Psoas muscle (tissue), 8 donors: ENCODE data around the gene INSC. TPM values are rescaled to one million over a fixed set of nuclear protein-coding genes. Genes with fewer than 3 reads are reported as not detected.

ENCODE experiments used
- ATAC-seq, 4 donors: fragments of 200-7000 bp; cut with Tn5 transposase; one replicate each; pipeline ENCODE4 v1.9.1; 2020; ENCODE audit warnings: moderate library complexity in 3 of 4, mild to moderate bottlenecking in 2 of 4
- DNase-seq, 2 donors: peaks; one replicate each; pipeline ENCODE4 v3.0.0-alpha.2; 2020
- H3K27ac ChIP-seq: fragments of 200-600 bp; one replicate; pipeline ENCODE4 v1.8.0; 2022
- H3K27me3 ChIP-seq, 3 donors: fragments of 200-600 bp in 1 of 3; one replicate each; pipeline versions ENCODE4 v1.6.1 to v1.8.0; 2013 to 2022; ENCODE audit warnings: low read length in 2 of 3, mild to moderate bottlenecking in 2 of 3, moderate library complexity in 1 of 3; ENCODE audit not compliant: insufficient read depth in 3 of 3
- H3K36me3 ChIP-seq, 2 donors: fragments of 200-600 bp in 1 of 2; one replicate each; pipeline versions ENCODE4 v1.6.1 to v1.8.0; 2013 to 2022; ENCODE audit warnings: low read depth in 1 of 2, mild to moderate bottlenecking in 1 of 2, moderate library complexity in 1 of 2; ENCODE audit not compliant: insufficient read depth in 1 of 2
- H3K4me1 ChIP-seq: fragments of 200-600 bp; one replicate; pipeline ENCODE4 v1.8.0; 2022
- H3K4me3 ChIP-seq: fragments of 200-600 bp; one replicate; pipeline ENCODE4 v1.8.0; 2022; ENCODE audit warnings: mild to moderate bottlenecking
- H3K9me3 ChIP-seq: fragments of 200-600 bp; one replicate; pipeline ENCODE4 v1.8.0; 2022
- CTCF ChIP-seq: fragments of 200-600 bp; IDR thresholded peaks from one replicate; pipeline ENCODE4 v1.8.0; 2022; ENCODE audit warnings: antibody characterized with exemption
- WGBS, 3 donors: extraction: QIAGEN DNeasy Blood & Tissue Kit; methylation state at CpG; one replicate each; pipeline versions ENCODE4 v1.1.6 to v1.1.7; 2013; 5-methylcytosine and 5-hydroxymethylcytosine counted together
- intact Hi-C, 2 donors: fragments of 100-400 bp; cut with DNase I; formaldehyde crosslinking; loops; one replicate each; pipeline versions ENCODE4 v1.11.0 to v1.14.2; 2022
- polyA plus RNA-seq, 3 donors: library from polyadenylated mRNA; stranded (reverse); fragments of 200-250 nt; gene quantifications; one replicate each; pipeline ENCODE4 v1.2.3, GENCODE V29; 2013
- total RNA-seq, 4 donors: library from RNA; stranded (reverse); fragmentation: NEBNext Ultra II Directional in 2 of 4; extraction: Animal tissue kit (Norgen Biotek cat#: 25700) in 2 of 4; gene quantifications; one replicate each; pipeline versions ENCODE4 v1.2.1 to v1.2.4, GENCODE V29; 2021 to 2023
- donor health status: healthy with polysubstance abuse.
- donor health status: DM: no; HTN: no; CAD: no; lungs with moderate emphysema.
- donor health status: Bipolar disorder and iron deficiency.
- donor health status: healthy.
- donor health status: DM: yes; HTN: yes; CAD: no.
- donor health status: DM: no; HTN: no; CAD: no.
- donor health status: DM: no; HTN: no; CAD: no.
- donor health status: DM: yes; HTN: yes; CAD: no.

Gene INSC
- total and polyA plus RNA-seq, 7 donors = 0.04 to 1.2 TPM; not detected in 5

- no peak for TF ChIP-seq CTCF
- Histone ChIP-seq H3K4me3 (no peak overlapping the region), H3K9me3 (no peaks in the 10 kb centered on the region), H3K36me3 (no peaks in the 10 kb centered on the region), H3K27ac (no peak overlapping the region), H3K4me1 (no peaks in the 10 kb centered on the region), H3K27me3 (no peaks in the 10 kb centered on the region)
- ATAC-seq (no peak), DNase-seq (no peak)
- WGBS, 3 donors = 68 to 74% (median 70%) methylated on average over 3 of the region's 3 CpGs
- intact Hi-C loops = no loop called here
Measured at GRCh38 chr11:15158351-15159015, 43.8 kb downstream of the INSC start.

GRCh38 chr11:15159085-15159484 is 44.4 kb downstream of the INSC start:
- H3K27ac ChIP-seq = no peak overlapping the region
- H3K36me3 ChIP-seq = no peaks in the 10 kb centered on the region
- ATAC-seq = no peak
- WGBS, 3 donors = 53 to 59% (median 57%) methylated on average over 2 of the region's 2 CpGs
- intact Hi-C loops = no loop called here
- no peak for DNase-seq
- H3K27me3 ChIP-seq = no peaks in the 10 kb centered on the region
- no peak overlapping the region for H3K4me3 ChIP-seq
- no peaks in the 10 kb centered on the region for H3K4me1 ChIP-seq
- H3K9me3 ChIP-seq = no peaks in the 10 kb centered on the region
- no peak for TF ChIP-seq CTCF

- DNase-seq (no peak), ATAC-seq (no peak)
- TF ChIP-seq CTCF = no peak
- Histone ChIP-seq H3K9me3 (no peaks in the 10 kb centered on the region), H3K27me3 (no peaks in the 10 kb centered on the region), H3K36me3 (no peaks in the 10 kb centered on the region), H3K27ac (no peak overlapping the region), H3K4me3 (no peak overlapping the region), H3K4me1 (no peaks in the 10 kb centered on the region)
- WGBS, 3 donors = 73 to 81% (median 75%) methylated on average over 1 of the region's 1 CpG
- intact Hi-C loops = no loop called here
Measured at GRCh38 chr11:15161790-15162189, 47.1 kb downstream of the INSC start.

- H3K4me3 ChIP-seq = no peak overlapping the region
- H3K36me3 ChIP-seq = no peaks in the 10 kb centered on the region
- H3K9me3 ChIP-seq = no peaks in the 10 kb centered on the region
- H3K27me3 ChIP-seq = no peaks in the 10 kb centered on the region
- no peak for TF ChIP-seq CTCF
- ATAC-seq (no peak), DNase-seq (no peak)
- H3K27ac ChIP-seq = no peak overlapping the region
- no peaks in the 10 kb centered on the region for H3K4me1 ChIP-seq
- intact Hi-C loops = no loop called here
Measured at GRCh38 chr11:15163136-15163535, 48.4 kb downstream of the INSC start.

GRCh38 chr11:15166204-15166603 is 51.5 kb downstream of the INSC start:
- no peaks in the 10 kb centered on the region for H3K27me3 ChIP-seq
- H3K4me3 ChIP-seq = no peak overlapping the region
- H3K4me1 ChIP-seq = no peaks in the 10 kb centered on the region
- intact Hi-C loops = no loop called here
- DNase-seq (no peak), ATAC-seq (no peak)
- no peak for TF ChIP-seq CTCF
- no peaks in the 10 kb centered on the region for H3K36me3 ChIP-seq
- H3K27ac ChIP-seq = no peak overlapping the region
- H3K9me3 ChIP-seq = no peaks in the 10 kb centered on the region
